GM18867 (cell line): ENCODE results near the gene ERRFI1.
A peak's percentile ranks its signal among the peaks of the same experiment; 100 is the strongest.
"Not testable (repeated sequence)": the region's sequence is repeated elsewhere in the genome, so short reads cannot be mapped to it uniquely, and the experiment has no call there.

Experiments used
- ATAC-seq: cut with Tn5 transposase; IDR thresholded peaks from one replicate; pipeline ENCODE4 v1.9.1; 2021; ENCODE audit warnings: mild to moderate bottlenecking, moderate library complexity; ENCODE audit not compliant: unreplicated experiment

ERRFI1 gene

DNA sequence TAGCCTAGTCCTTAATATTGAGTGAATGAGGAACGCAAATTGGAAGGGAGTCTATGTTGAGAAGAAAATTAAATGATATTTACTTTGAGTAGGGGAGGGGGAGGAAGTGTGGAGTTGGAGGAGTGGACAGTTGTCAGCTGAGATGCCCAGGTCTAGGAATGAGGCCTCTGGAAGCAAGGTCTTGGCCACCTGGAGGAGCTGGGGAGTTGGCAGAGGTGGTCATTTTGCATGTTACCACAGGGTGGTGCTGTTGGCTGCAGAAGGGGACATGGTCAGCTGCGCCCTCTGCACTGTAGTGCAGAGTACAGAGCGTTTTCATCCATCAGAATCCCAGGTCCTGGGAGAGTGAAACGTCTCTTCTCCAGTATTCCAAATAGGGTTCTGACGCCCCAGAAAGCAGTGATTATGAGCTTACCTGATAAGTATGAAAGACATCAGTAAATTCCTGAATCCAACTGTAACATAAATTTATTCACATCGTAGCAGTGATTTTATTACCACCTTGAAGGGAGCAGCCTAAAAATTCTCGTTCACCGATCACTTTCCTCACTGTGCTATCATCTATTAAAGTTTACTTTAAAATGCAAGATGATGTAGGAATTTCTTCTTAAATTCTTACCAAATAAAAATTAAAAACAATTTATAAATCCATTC, 50.8 kb downstream of the ERRFI1 start:
- no peak for ATAC-seq

DNA sequence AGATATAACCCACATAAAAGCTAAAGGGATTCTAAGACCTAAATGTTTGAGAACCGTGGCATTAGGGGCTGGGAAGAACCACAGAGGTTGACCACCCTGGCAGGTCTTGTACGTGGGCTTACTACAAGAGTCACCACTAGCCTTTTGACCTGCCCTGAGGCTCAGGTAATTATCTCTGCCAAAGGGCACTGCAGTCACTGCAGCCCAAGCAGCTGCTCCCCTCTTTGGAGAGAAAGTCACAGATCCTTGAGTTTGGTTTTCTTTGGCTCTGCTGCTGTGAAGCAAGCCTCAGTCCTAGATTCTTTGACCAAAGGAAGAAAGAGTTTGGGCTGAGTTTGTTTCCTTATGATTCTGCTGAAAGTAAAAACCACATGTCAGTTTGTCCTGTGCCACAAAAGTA, 53.0 kb downstream of the ERRFI1 start:
- ATAC-seq: no peak

DNA sequence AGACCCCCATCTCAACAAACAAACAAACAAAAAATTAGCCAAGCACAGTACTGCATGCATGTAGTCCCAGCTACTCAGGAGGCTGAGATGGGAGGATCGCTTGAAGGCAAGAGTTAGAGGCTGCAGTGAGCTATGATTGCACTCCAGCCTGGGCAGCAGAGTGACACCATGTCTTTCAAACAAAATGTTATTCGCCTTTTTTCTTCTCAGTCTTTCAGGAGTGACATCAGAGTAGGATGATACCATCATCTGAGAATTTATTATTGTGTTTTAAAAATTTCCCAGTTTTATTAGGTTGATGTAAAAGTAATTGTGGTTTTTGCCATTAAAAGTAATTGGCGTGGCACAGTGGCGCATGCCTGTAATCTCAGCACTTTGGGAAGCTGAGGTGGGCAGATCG, 53.8 kb downstream of the ERRFI1 start:
- ATAC-seq: no peak

DNA sequence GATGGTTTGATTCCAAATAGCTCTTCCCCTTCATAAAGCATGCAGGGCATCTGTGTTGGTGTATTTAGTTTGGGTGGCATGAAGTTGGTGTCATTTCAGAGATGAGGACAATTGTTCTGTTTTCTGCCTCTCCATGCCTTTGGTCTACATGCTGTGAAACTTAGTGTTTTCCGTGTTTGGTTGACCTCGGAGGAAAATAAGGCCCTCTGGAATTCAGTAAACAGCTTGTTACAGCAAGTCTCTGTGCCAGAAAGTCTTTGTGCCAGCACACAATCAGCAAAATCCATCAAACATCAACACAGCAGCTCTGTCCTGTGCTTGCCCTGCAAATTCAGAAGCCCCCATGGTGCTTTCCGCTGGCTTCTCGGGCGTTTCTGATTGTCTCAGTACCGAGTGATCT, 55.1 kb downstream of the ERRFI1 start:
- no peak for ATAC-seq

DNA sequence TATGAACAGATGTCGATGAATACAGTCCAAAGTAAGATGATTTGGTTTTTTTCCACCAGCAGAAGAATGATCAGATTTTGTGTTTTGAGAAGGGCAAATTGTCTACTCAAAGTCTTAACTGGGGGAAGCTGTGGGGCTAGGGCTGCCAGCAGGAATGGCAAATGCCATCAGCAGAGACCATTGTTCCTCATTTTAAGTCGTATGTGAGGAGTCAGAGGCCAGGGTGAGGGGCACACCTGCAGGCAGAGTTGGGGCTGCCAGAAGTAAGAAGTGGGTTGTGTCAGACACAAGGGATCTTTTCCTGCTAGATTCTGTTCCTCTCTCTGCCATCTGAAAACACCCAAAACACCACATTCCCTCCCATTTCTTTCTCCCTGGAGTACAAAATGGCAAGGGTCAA, 55.9 kb downstream of the ERRFI1 start:
- ATAC-seq: no peak

DNA sequence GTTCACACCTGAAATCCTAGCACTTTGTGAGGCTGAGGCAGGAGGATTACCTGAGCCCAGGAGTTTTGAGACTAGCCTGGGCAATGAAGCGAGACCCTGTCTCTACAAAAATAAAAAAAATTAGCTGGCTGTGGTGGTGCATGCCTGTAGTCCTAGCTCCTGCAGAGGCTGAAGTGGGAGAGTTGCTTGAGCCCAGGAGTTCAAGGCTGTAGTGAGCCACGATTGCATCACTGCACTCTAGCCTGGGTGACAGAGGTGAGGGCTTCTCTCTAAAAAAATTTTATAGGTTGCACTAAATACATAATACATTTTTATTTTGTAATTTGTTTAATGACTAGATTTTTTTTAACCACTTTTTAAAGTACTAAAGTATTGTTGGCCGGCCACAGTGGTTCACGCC, 58.5 kb downstream of the ERRFI1 start:
- ATAC-seq: no peak

DNA sequence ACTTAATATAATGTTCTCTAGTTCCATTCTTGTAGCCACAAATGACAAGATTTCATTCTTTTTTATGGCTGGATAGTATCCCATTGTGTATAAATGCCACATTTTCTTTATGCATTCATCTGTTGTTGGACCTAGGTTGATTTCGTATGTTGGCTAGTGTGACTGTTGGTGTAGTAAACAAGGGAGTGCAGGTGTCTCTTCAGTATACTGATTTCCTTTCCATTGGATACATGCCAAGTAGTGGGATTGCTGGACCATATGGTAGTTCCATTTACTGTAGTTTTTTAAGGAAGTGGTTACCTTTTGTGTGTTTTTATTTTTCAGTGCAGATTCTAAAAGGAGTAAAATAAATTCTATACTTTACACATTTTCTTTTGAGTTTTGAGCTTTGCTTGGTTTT, 58.9 kb downstream of the ERRFI1 start:
- ATAC-seq: no peak

DNA sequence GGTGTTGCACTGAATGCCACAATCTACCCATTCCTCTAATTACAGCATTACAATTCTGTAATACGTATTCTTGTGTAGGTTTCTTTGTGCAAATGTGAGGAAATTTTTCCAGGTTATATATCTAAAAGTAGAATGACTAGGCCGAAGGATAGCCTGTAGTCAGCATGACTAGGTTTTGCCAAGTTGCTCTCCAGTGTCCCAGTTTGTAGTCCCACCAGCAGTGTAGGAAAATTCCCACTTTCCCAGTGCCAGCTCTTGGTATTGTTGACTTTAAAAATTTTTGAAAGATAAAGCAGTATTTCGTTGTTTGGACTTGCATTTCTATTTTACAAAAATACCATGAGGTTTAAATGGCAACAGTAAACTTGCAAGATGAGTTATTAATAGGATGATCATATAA, 61.6 kb downstream of the ERRFI1 start:
- ATAC-seq: no peak

DNA sequence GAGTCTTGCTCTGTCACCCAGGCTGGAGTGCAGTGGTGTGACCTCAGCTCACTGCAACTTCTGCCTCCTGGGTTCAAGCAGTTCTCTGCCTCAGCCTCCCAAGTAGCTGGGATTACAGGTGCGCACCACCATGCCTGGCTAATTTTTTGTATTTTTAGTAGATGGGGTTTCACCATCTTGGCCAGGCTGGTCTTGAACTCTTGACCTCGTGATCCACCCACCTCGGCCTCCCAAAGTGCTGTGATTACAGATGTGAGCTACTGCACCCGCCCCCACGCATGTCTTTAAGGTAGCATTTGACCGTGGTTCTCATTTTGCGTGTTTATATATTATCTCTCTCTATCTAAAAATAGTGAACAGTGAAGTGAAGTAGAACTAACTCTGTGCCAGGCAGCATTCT, 62.3 kb downstream of the ERRFI1 start:
- ATAC-seq: not testable (repeated sequence)

DNA sequence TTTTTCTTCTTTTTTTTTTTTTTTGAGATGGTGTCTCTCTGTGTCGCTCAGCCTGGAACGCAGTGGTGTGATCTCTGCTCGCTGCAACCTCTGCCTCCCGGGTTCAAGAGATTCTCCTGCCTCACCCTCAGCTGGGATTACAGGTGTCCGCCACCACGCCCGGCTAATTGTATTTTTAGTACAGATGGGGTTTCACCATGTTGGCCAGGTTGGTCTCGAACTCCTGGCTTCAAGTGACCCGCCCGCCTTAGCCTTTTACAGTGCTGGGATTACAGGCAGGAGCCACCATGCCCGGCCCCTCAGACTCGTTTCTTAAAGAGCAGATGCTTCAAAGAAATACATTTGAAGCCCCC, 62.8 kb downstream of the ERRFI1 start:
- ATAC-seq: not testable (repeated sequence)

DNA sequence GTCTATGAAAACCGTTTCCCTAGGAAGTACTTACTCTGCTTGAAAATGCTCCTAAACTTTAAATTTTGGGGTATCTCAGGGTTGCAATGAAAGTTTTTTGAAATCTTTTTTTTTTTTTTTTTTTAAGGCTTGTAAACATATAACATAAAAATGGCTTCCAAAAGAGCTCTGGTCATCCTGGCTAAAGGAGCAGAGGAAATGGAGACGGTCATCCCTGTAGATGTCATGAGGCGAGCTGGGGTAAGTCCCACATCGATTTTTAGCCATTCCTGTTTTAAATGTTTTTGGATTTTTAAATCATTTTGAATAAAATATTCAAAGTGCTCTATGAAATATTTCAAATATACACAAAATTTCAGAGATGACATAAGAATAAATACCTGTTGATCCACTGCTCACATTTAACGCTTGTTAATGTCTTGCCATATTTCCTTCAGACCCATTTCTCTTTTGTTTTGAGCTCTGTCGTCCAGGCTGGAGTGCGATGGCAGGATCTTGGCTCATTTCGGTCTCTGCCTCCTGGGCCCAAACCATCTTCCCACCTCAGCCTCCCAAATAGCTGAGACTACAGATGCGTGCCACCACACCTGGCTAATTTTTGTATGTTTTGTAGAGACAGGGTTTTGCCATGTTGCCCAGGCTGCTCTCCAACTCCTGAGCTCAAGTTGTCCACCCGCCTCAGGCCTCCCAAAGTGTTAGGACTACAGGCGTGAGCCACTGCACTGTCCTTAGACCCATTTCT, 63.3 kb downstream of the ERRFI1 start:
- ATAC-seq: no peak

DNA sequence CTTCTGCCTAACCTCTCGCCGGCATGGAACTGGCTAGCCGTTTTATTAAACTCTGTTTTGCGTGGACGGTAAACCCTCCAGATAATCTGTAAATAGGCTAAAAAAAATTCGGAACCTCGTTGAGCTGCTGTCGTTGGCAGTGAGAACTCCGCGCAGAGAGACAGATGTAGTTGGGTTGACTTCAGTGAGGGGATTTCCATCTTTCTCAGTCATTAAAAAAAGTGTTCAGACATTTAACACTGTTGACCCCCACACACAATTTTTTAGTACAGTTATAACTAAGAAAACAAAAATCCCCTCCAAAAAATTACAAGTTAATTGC, 64.1 kb downstream of the ERRFI1 start:
- ATAC-seq: peak; percentile 5
